ENCODE measurements around the gene WFS1.

WFS1 gene

DNA sequence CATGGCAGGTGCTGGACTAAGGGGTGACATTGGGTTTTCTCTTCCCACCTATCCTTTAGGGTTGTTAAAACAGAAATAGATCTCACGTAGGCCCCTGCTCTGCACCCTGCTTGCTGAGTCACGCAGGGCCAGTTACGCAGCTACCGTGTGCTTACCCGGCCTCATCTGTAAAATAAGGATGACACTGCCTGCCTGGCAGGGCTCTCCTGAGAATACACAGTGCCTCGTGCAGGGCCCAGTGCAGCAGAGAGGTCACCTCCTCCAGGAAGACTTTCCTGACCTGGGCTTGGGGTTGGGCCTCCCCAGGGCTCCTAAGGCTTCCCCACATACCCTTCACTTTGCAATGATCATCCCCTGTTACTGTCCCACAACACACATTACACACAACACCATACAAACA lies 35.7 kb upstream of the WFS1 start:
- DNase-seq (ENCODE audit: extremely low read depth in 1 of 2, low read depth in 1 of 2), result no peak

DNA sequence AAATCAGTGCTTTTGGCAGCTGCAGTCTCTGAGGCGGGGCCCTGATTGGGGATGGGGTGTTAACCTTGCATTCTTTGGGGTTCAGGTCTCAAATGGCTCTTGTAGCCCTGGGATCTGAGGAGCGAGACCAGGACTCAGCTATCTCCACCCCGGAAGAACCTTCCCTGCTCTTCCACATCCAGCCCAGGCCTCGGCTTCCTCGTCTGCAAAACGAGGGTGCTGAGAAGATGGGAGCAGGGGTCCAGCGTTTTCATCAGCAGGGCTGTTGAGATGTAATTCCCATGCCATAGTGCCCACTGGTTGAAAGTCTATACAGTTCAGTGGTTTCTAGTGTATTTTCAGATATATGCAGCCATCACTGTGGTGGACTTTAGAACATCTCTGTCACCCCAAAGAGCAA lies 34.6 kb upstream of the WFS1 start:
- DNase-seq (ENCODE audit: extremely low read depth in 1 of 2, low read depth in 1 of 2), result no peak

DNA sequence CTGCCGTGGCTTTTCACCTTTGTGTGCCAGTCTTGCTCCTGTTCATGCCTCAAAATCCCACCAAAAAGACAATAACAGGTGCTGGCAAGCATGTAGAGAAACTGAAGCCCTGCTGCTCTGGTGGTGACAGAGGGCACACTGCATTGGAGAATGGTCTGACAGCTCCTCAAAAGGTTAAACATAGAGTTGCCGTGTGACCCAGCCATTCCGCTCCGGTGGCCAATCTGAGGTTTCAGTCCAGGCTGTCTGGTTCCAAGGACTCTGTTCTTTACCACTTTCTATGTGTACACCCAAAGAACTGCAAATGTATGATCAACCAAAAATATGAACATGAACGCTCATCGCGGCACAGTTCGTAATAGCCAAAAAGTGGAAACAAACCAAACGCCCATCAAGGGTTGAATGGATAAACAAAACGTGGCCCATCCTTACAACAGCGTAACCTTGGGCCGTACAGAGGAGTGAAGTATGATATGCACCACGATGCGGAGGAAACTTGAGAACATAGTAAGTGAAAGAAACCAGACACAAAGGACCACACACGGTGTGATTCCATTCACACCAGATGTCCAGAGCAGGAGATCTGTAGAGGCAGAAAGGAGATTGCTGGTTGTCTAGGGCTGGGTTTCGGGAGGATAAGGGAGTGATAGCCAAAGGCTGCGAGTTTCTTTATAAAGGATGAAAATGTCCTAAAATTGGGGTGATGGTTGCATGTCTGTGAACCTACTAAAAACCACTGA lies 33.6 kb upstream of the WFS1 start:
- no peak for DNase-seq (ENCODE audit: extremely low read depth in 1 of 2, low read depth in 1 of 2)

DNA sequence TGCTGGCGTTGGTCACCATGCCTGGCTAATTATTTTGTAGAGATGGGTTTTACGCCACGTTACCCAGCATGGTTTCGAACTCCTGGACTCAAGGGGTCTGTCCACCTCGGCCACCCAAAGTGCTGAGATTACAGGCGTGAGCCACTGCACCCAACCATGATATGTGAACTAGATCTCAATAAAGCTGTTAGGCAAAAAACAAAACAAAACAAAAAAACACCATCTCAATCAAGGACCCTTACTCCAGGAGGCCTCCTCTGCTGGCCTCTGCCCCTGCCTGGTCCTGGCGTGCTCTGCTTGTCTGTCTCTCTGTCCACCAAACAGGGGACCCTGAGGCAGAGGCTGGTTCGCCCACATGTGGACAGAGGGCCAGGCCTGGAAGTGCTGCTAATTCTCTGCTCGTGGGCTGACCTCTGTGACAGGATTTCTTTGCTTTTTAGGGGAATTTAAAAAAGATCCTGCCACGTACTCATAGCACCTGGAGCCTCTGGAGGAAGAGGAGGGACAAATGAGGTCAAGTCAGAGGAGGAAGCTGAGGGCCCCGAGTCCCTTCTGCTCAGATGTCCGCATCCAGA lies 32.7 kb upstream of the WFS1 start:
- no peak for DNase-seq (ENCODE audit: extremely low read depth in 1 of 2, low read depth in 1 of 2)

DNA sequence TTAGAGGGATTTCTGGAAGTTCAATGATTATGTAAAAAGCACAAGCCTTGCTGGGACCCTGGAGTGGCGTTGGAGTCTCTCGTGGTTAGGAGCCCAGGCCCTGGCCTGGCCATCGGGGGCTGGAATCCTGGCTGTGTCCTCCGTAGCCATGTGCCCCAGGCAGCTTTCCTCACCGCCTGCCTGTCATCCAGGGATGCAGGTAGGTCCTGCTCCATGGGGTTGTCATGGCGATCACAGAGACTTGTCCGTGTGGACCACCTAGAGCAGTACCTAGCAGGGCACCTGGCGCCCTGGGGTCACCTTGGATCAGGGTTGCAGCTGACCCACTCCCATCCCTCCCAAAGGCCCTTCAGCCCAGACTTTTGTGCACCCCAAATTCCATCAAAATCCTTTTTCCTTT lies 30.2 kb upstream of the WFS1 start:
- DNase-seq (ENCODE audit: extremely low read depth in 1 of 2, low read depth in 1 of 2), result no peak

GRCh38 chr4:6239968-6240367 lies 29.7 kb upstream of the WFS1 start:
- no peak for DNase-seq (ENCODE audit: extremely low read depth in 1 of 2, low read depth in 1 of 2)

DNA sequence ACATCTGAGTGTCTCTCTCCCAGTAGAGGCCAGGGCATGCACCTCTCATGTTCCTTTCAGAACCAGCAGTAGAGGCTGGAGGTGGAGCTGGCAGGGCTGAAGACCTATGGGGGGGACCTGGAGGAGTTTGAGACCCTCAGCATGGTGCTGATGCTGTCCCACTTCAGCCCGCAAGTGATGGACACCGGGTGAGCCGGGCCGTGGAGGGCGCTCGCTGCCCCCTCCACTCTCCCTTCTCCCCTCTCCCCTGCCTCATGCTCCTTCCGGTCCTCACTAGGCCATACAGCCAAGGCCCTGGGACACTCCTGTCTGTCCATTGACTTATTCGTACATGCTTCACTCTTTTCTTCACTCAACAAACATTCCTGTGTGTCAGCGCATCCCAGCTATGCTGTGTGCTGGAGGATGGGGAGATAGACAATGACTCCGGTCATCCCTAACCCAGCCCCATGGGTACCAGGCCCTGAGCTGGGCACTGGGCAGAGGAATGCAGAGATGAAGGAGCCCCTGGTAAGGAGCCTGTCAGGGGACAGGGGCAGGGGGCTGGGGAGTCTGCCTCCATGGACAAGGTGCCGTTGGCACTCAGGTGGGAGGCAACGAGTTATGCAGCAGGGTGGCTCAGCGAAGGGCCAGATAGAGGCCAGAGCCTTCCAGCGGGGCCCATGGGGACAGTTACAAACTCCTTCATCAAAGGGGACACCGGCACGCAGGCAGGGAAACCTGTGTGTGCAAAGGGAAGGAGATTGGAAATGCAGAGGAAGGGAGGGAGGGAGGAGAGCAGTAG lies 28.4 kb upstream of the WFS1 start:
- DNase-seq (ENCODE audit: extremely low read depth in 1 of 2, low read depth in 1 of 2), result no peak

DNA sequence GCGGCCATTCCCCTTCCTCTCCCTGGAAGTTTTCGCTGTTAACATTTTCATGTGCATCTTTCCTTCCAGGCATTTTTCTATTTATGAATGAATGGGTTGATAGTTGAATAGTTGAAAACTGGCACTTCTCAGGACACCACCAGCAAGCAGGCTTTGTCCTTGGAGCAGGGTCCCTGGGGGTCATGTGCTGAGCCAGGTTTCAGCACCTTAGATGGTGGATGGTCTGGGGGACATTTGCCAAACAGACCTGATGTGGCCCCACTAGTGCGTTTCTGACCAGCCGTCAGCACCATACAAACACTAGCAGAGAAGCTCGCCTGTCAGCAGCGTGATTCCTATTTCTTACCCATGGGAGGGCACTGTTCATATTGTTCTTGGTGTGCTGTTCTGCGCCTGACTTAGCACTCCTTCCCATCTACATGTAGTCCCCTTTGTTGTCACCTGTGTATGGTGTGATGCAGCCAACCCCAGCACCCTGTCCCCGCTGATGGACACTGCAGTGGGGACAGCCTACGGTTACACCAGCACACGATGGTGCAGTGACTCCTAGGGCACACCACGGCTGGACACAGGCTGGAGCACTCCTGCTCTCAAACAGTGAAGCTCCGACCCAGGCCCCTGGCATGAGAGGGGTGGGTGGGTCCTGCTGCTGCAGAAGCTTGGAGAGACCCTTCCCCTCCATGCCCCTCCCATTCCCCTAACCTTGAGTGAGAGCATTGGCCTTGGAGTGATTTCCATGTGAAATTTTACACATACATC lies 27.2 kb upstream of the WFS1 start:
- DNase-seq (ENCODE audit: extremely low read depth in 1 of 2, low read depth in 1 of 2), result no peak

- DNase-seq (ENCODE audit: extremely low read depth in 1 of 2, low read depth in 1 of 2), result no peak
These were observed 24.1 kb upstream of the WFS1 start for GRCh38 chr4:6245246-6246169.

- no peak for DNase-seq (ENCODE audit: extremely low read depth in 1 of 2, low read depth in 1 of 2)
These were observed 23.4 kb upstream of the WFS1 start for GRCh38 chr4:6246170-6246634.

- no peak for DNase-seq (ENCODE audit: extremely low read depth in 1 of 2, low read depth in 1 of 2)
These were observed 21.3 kb upstream of the WFS1 start for GRCh38 chr4:6248394-6248793.

- no peak for DNase-seq (ENCODE audit: extremely low read depth in 1 of 2, low read depth in 1 of 2)
These were observed 19.2 kb upstream of the WFS1 start for GRCh38 chr4:6250235-6250983.

GRCh38 chr4:6250984-6251295 lies 18.7 kb upstream of the WFS1 start:
- DNase-seq (ENCODE audit: extremely low read depth in 1 of 2, low read depth in 1 of 2), result no peak

GRCh38 chr4:6251365-6251764 lies 18.3 kb upstream of the WFS1 start:
- DNase-seq (ENCODE audit: extremely low read depth in 1 of 2, low read depth in 1 of 2), result no peak

DNA sequence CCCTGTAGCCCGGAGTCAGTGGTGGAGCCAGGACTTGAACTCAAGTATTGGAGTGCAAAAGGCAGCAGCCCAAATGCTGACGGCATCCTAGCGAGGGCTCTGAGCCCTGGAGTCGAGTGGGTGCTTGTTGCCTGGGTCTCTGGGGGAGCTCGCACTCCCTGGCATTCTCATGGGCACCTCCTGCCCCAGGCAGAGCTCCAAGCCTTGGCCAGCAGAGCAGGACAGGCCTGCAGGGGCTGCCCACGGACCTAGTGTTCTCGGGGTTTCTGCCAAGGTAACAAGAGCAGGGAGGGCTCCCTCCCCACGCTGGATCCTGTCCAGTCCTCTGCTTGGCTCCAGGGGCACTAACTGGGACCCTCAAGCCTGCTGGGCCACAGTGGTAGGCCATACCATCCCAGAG lies 17.6 kb upstream of the WFS1 start:
- DNase-seq (ENCODE audit: extremely low read depth in 1 of 2, low read depth in 1 of 2), result no peak

DNA sequence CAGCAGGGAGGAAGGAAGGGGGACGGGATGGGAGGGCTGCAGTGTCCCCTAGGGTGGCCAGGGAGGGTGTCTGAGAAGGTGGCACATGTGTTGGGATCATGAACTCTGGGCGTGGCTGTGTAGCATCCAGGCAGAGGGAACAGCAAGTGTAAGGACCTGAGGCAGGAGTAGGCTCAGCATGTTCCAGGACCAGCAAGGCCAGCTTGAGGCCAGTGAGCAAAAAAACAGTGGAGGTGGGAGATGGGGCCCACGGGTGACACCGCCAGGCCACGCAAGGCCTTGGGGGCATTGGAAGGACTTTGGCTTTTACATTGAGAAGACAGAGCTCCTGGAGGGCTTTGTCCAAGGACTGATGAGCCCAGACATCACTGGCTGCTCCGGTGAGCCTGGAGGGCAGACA lies 16.5 kb upstream of the WFS1 start:
- no peak for DNase-seq (ENCODE audit: extremely low read depth in 1 of 2, low read depth in 1 of 2)

DNA sequence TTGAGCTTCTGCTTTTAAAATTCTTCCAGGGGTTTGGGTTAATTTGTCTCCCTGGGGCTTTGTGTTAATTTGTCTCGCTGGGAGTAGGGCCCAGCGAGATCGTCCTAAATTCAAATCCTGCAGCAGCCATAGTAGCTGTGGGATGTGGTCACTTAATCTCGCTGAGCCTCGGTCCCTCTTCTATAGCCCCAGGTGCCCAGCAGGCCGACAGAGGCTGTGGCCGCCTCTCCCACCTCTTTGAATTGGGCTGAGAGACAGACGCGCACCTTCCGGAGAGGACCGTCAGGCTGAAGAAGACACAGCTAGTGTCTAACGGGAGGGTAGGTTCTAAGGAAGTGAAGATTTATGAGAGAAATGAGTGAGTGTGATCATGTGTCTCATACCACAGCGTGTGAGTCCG lies 15.7 kb upstream of the WFS1 start:
- no peak for DNase-seq (ENCODE audit: extremely low read depth in 1 of 2, low read depth in 1 of 2)

- DNase-seq (ENCODE audit: extremely low read depth in 1 of 2, low read depth in 1 of 2), result no peak
These were observed 13.5 kb upstream of the WFS1 start for GRCh38 chr4:6256141-6256540.

GRCh38 chr4:6257247-6258025 lies 12.2 kb upstream of the WFS1 start:
- no peak for DNase-seq (ENCODE audit: extremely low read depth in 1 of 2, low read depth in 1 of 2)

All from activated CD8-positive, alpha-beta memory T cell treated with anti-CD3 and anti-CD28 coated beads for 1 hour (primary cell).